Activated CD8-positive, alpha-beta memory T cell treated with anti-CD3 and anti-CD28 coated beads, Interleukin-2, amount 50 U/mL, for 4 hours (primary cell): ENCODE results near the gene NUMBL.
"Not testable (repeated sequence)": the region's sequence is repeated elsewhere in the genome, so short reads cannot be mapped to it uniquely, and the experiment has no call there.

Experiments used
- DNase-seq: peaks from one replicate; pipeline ENCODE4 v3.0.0-alpha.2; 2020

Gene NUMBL

GRCh38 chr19:40690050-40690692 is at the start of gene NUMBL:
Gene NUMBL (minus strand): TSS chr19:40690651. CDS start chr19:40690483, 168 bp downstream.
- no peak for DNase-seq

GRCh38 chr19:40739030-40739839 is 48.8 kb upstream of the NUMBL start:
- no peak for DNase-seq

GRCh38 chr19:40737102-40737644 is 46.7 kb upstream of the NUMBL start:
- DNase-seq: no peak

GRCh38 chr19:40736661-40737060 is 46.2 kb upstream of the NUMBL start:
- DNase-seq: no peak

GRCh38 chr19:40735013-40735771 is 44.7 kb upstream of the NUMBL start:
- DNase-seq: no peak

GRCh38 chr19:40733149-40733548 is 42.7 kb upstream of the NUMBL start:
- no peak for DNase-seq

- not testable (repeated sequence) for DNase-seq
Observed at GRCh38 chr19:40732304-40732703, 41.9 kb upstream of the NUMBL start.

GRCh38 chr19:40730065-40730464 is 39.6 kb upstream of the NUMBL start:
- DNase-seq: not testable (repeated sequence)

GRCh38 chr19:40726279-40726678 is 35.8 kb upstream of the NUMBL start:
- no peak for DNase-seq

- no peak for DNase-seq
Observed at GRCh38 chr19:40724855-40725254, 34.4 kb upstream of the NUMBL start.

- no peak for DNase-seq
Observed at GRCh38 chr19:40724315-40724714, 33.9 kb upstream of the NUMBL start.

- DNase-seq: no peak
Observed at GRCh38 chr19:40723661-40724254, 33.3 kb upstream of the NUMBL start.

- no peak for DNase-seq
Observed at GRCh38 chr19:40721936-40722661, 31.6 kb upstream of the NUMBL start.

GRCh38 chr19:40721140-40721486 is 30.7 kb upstream of the NUMBL start:
- DNase-seq: no peak

- no peak for DNase-seq
Observed at GRCh38 chr19:40719414-40719894, 29.0 kb upstream of the NUMBL start.

- DNase-seq: no peak
Observed at GRCh38 chr19:40718774-40719391, 28.4 kb upstream of the NUMBL start.

GRCh38 chr19:40717880-40718773 is 27.7 kb upstream of the NUMBL start:
- no peak for DNase-seq

- DNase-seq: no peak
Observed at GRCh38 chr19:40717325-40717879, 27.0 kb upstream of the NUMBL start.

- DNase-seq: peak; percentile 100
Observed at GRCh38 chr19:40716482-40717324, 26.3 kb upstream of the NUMBL start, which contains the start of the genes COQ8B and ITPKC. Gene COQ8B (minus strand): TSS chr19:40716886. CDS start chr19:40714632, 2,254 bp downstream. Gene ITPKC (plus strand): TSS chr19:40717112. CDS start chr19:40717136, 24 bp downstream.
